ENCODE results near the gene SLC6A6.

DNA sequence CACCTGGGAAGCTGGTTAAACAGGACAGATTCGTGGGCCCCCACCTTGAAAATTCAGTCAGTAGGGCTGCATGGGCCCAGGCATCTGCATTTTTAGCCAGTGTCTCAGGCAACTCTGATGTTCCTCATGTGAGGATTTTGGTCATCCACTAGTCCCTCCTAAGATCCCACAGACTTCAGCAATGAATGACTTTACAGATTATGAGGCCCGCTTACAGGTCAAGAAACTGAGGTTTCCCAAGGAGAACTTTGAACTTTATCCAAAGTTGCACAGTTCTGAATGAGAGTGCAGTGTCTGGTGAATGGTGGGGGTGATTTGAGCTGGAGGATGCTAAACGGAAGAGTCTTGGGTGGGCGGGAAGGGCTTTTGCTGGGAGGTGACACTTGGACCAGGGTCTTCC is 27.2 kb downstream of the SLC6A6 start:
- TF ChIP-seq CTCF (conservative IDR thresholded peaks at IDR 0.05 in 1 of 2, IDR thresholded peaks at IDR 0.05 in 1 of 2; ENCODE audit: extremely low read depth in 1 of 2, insufficient read depth in 1 of 2, low read depth in 1 of 2, low read length in 2 of 2), result no peak
- no peak for TF ChIP-seq EZH2 (IDR thresholded peaks at IDR 0.05; ENCODE audit: borderline replicate concordance, low read length)
